ENCODE results near the gene GDF7. TPM values are rescaled to one million over a fixed set of nuclear protein-coding genes. Genes with fewer than 3 reads are reported as not detected.

Gene GDF7
- total RNA-seq, 1 experiment from 2014 or later = 0.04 TPM

DNA sequence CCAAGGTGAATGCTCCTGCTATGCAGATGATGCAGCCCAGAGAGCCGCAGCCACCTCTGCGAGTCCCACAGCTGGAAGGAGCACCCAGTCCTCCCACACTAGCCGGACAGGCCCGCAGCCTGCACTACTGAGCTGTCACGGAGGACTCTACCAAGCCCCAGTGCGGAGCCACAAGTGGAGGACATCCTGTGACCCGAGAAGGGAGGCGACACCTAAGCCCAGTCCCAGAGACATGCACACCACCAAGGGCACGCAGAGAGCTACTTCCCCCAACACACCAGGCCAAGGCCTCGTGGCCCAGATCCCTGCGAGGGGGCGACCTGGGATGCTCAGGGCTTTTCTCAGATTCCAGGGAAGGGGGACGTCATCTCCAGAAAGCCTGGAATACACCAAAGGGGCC is 28.9 kb upstream of the GDF7 start:
- H3K4me1 Mint-ChIP-seq = peaks cover 14 to 16% of the 10 kb centered on the region in 2 experiments
- no peak overlapping the region for H3K27ac ChIP-seq (ENCODE audit: insufficient read length, low read depth, low read length)
- H3K27me3 Mint-ChIP-seq (ENCODE audit: low read depth) = no peaks in the 10 kb centered on the region; the same call in 1 of the 2 replicates
- TF ChIP-seq, protein P1, sequence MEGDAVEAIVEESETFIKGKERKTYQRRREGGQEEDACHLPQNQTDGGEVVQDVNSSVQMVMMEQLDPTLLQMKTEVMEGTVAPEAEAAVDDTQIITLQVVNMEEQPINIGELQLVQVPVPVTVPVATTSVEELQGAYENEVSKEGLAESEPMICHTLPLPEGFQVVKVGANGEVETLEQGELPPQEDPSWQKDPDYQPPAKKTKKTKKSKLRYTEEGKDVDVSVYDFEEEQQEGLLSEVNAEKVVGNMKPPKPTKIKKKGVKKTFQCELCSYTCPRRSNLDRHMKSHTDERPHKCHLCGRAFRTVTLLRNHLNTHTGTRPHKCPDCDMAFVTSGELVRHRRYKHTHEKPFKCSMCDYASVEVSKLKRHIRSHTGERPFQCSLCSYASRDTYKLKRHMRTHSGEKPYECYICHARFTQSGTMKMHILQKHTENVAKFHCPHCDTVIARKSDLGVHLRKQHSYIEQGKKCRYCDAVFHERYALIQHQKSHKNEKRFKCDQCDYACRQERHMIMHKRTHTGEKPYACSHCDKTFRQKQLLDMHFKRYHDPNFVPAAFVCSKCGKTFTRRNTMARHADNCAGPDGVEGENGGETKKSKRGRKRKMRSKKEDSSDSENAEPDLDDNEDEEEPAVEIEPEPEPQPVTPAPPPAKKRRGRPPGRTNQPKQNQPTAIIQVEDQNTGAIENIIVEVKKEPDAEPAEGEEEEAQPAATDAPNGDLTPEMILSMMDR (conservative IDR thresholded peaks at IDR 0.05) = no peak
- H3K27me3 ChIP-seq (ENCODE audit: insufficient read depth, low read length) = no peaks in the 10 kb centered on the region
- H3K14ac ChIP-seq (ENCODE audit: insufficient read depth, low read length) = no peak overlapping the region
- H3K23me2 ChIP-seq (ENCODE audit: insufficient read length, low read depth, low read length, poor library complexity, severe bottlenecking) = no peaks in the 10 kb centered on the region
- no peak overlapping the region for H3K4ac ChIP-seq (ENCODE audit: low read depth, low read length)
- no peak overlapping the region for H2BK20ac ChIP-seq (ENCODE audit: low read depth, low read length, poor library complexity, severe bottlenecking)
- H2BK12ac ChIP-seq (ENCODE audit: insufficient read length, low read depth, low read length) = no peak overlapping the region
- H3K4me1 ChIP-seq (ENCODE audit: insufficient read depth, low read length) = no peaks in the 10 kb centered on the region
- no CpG with 5 or more reads among the region's 13 CpGs for WGBS (ENCODE audit: extremely low coverage, insufficient read length, low lambda C conversion rate)
- H3K4me2 ChIP-seq (ENCODE audit: insufficient read depth, insufficient read length, low read length) = no peak overlapping the region
- no peak for DNase-seq
- H2AK5ac ChIP-seq (ENCODE audit: insufficient read length, low read length) = no peak overlapping the region
- no peak overlapping the region for H2BK5ac ChIP-seq (ENCODE audit: insufficient read length, low read length)
- no peaks in the 10 kb centered on the region for H4K20me1 ChIP-seq (ENCODE audit: control insufficient read depth, insufficient read depth, insufficient read length)
- no peaks in the 10 kb centered on the region for H3K79me2 ChIP-seq (ENCODE audit: insufficient read depth, low read length)
- no peak overlapping the region for H3K18ac ChIP-seq (ENCODE audit: insufficient read length, low read depth, low read length)
- H4K91ac ChIP-seq (ENCODE audit: insufficient read length, low read depth, low read length) = no peak overlapping the region
- no peak overlapping the region for H3K23ac ChIP-seq (ENCODE audit: insufficient read length, low read depth, low read length)
- no peak overlapping the region for H4K8ac ChIP-seq (replicated peaks; ENCODE audit: insufficient read length, low read depth, low read length)
- H3K27ac Mint-ChIP-seq = no peak overlapping the region
- H3K9ac ChIP-seq (ENCODE audit: extremely low read depth, insufficient read length, low read length) = no peak overlapping the region
- H3T11ph ChIP-seq (ENCODE audit: low read length) = no peak overlapping the region
- no peak overlapping the region for H3K4me3 Mint-ChIP-seq
- no peaks in the 10 kb centered on the region for H3K79me1 ChIP-seq (ENCODE audit: insufficient read depth, low read depth, low read length, poor library complexity, severe bottlenecking)
- H2BK120ac ChIP-seq (ENCODE audit: low read depth, low read length, poor library complexity, severe bottlenecking) = no peak overlapping the region
- peaks cover 0 to 13% (median 4%) of the 10 kb centered on the region in 3 experiments; a peak in 4 of 7 replicates for H3K36me3 Mint-ChIP-seq (ENCODE audit: insufficient read depth in 1 of 3, low read depth in 3 of 3)
- H3K56ac ChIP-seq (ENCODE audit: insufficient read length, low read depth, low read length) = no peak overlapping the region
- H3K9me3 ChIP-seq (ENCODE audit: control insufficient read depth, low read depth, low read length) = no peaks in the 10 kb centered on the region
- H2BK15ac ChIP-seq (ENCODE audit: low read depth, low read length) = no peak overlapping the region
- H4K5ac ChIP-seq (ENCODE audit: insufficient read length, low read depth, low read length) = no peak overlapping the region
- H2AFZ ChIP-seq (ENCODE audit: low read length) = no peak overlapping the region
- H3K9me3 Mint-ChIP-seq = no peaks in the 10 kb centered on the region

Measured in H9 (cell line).